Stimulated activated naive CD4-positive, alpha-beta T cell (primary cell): Measurements from ENCODE around the gene METTL1.
A peak's percentile ranks its signal among the peaks of the same experiment; 100 is the strongest.

ENCODE experiments used
- DNase-seq, 6 experiments: peaks; one replicate each; lab custom pipeline; 2025; lab: John Stamatoyannopoulos, UW

METTL1 gene

GRCh38 chr12:57767876-57768275 is 4.0 kb downstream of the METTL1 start:
- DNase-seq: no peak

- no peak for DNase-seq
Measured at GRCh38 chr12:57767305-57767698, 4.6 kb downstream of the METTL1 start.

- DNase-seq: no peak
Measured at GRCh38 chr12:57766464-57767304, 5.2 kb downstream of the METTL1 start, which contains the start of gene CYP27B1. CYP27B1 (minus strand) TSS chr12:57767078; CDS start chr12:57767041, 37 bp downstream.

GRCh38 chr12:57765698-57766463 is 6.0 kb downstream of the METTL1 start:
- DNase-seq: no peak

- DNase-seq: peak in 5 of 6 experiments; percentile 23 to 64 (median 41)
Measured at GRCh38 chr12:57765003-57765697, 6.8 kb downstream of the METTL1 start.

- no peak for DNase-seq
Measured at GRCh38 chr12:57764662-57765002, 7.3 kb downstream of the METTL1 start.

GRCh38 chr12:57763881-57764661 is 7.8 kb downstream of the METTL1 start:
- no peak for DNase-seq

- no peak for DNase-seq
Measured at GRCh38 chr12:57762463-57762862, 9.4 kb downstream of the METTL1 start.

- no peak for DNase-seq
Measured at GRCh38 chr12:57761391-57761998, 10.4 kb downstream of the METTL1 start.

- DNase-seq: no peak
Measured at GRCh38 chr12:57760347-57760982, 11.4 kb downstream of the METTL1 start.

- peak in 3 of 6 experiments; percentile 38 to 52 (median 44) for DNase-seq
Measured at GRCh38 chr12:57759360-57759980, 12.4 kb downstream of the METTL1 start.

GRCh38 chr12:57758552-57759359 is 13.1 kb downstream of the METTL1 start:
- DNase-seq: no peak

GRCh38 chr12:57757771-57758170 is 14.1 kb downstream of the METTL1 start:
- no peak for DNase-seq

GRCh38 chr12:57756406-57757341 is 15.2 kb downstream of the METTL1 start:
- peak; percentile 43 to 77 (median 53) for DNase-seq

GRCh38 chr12:57755454-57756372 is 16.2 kb downstream of the METTL1 start:
- DNase-seq: peak in 5 of 6 experiments; percentile 19 to 53 (median 38)

GRCh38 chr12:57755194-57755453 is 16.8 kb downstream of the METTL1 start:
- no peak for DNase-seq

- peak; percentile 75 to 88 (median 80) for DNase-seq
Measured at GRCh38 chr12:57754411-57755193, 17.3 kb downstream of the METTL1 start, which contains the start of gene MARCHF9. MARCHF9 (plus strand) TSS chr12:57755103; CDS start chr12:57755529, 426 bp downstream.
